DND-41 (cell line): ENCODE results near the gene LCN1.

Source experiments
- ATAC-seq: fragments of 200-7000 bp; cut with Tn5 transposase; 3 replicates; pipeline ENCODE4 v1.9.1; 2021; ENCODE audit warnings: low read depth; ENCODE audit not compliant: insufficient read depth
- DNase-seq: peaks from one replicate; pipeline ENCODE4 v3.0.0-alpha.2; 2020
- H2AFZ ChIP-seq: 2 replicates; pipeline ENCODE4 v1.6.0; 2012; ENCODE audit warnings: low read depth, low read length
- H3K27ac ChIP-seq: 2 replicates; pipeline ENCODE4 v1.5.1; 2012; ENCODE audit warnings: low read length, inconsistent platforms
- H3K27me3 ChIP-seq: fragments of 200-600 bp; sonication (generic); 2 replicates; pipeline ENCODE4 v1.6.0; 2012; ENCODE audit warnings: low read length, mild to moderate bottlenecking, inconsistent platforms; ENCODE audit not compliant: insufficient read depth, poor library complexity
- H3K36me3 ChIP-seq: 2 replicates; pipeline ENCODE4 v1.5.1; 2012; ENCODE audit warnings: low read length, inconsistent platforms; ENCODE audit not compliant: insufficient read depth
- H3K4me1 ChIP-seq: 2 replicates; pipeline ENCODE4 v1.5.1; 2012; ENCODE audit warnings: mild to moderate bottlenecking, low read length; ENCODE audit not compliant: insufficient read depth
- H3K4me2 ChIP-seq: 2 replicates; pipeline ENCODE4 v1.6.0; 2012; ENCODE audit warnings: mild to moderate bottlenecking, moderate library complexity, low read length, inconsistent platforms; ENCODE audit not compliant: insufficient read depth
- H3K4me3 ChIP-seq, 2 experiments: fragments of 200-600 bp in 1 of 2; shearing (Covaris generic) in 1 of 2; 2 replicates each; pipeline ENCODE4 v1.5.1; 2012 to 2016; ENCODE audit warnings: inconsistent platforms in 2 of 2, low read length in 2 of 2, mild to moderate bottlenecking in 2 of 2, low read depth in 1 of 2, moderate library complexity in 1 of 2
- H3K79me2 ChIP-seq: 2 replicates; pipeline ENCODE4 v1.6.0; 2012; ENCODE audit warnings: low read length, inconsistent platforms; ENCODE audit not compliant: insufficient read depth
- H3K9ac ChIP-seq: 2 replicates; pipeline ENCODE4 v1.6.0; 2012; ENCODE audit warnings: low read depth, mild to moderate bottlenecking, inconsistent platforms, low read length, moderate library complexity
- H3K9me3 ChIP-seq: 2 replicates; pipeline ENCODE4 v1.5.1; 2012; ENCODE audit warnings: low read length, moderate library complexity, mild to moderate bottlenecking, inconsistent platforms; ENCODE audit not compliant: insufficient read depth, severe bottlenecking
- H4K20me1 ChIP-seq: 2 replicates; pipeline ENCODE4 v1.6.0; 2012; ENCODE audit warnings: low read length; ENCODE audit not compliant: insufficient read depth
- EZH2 ChIP-seq: IDR thresholded peaks from 3 replicates; pipeline ENCODE4 v1.6.1; 2012; ENCODE audit warnings: borderline replicate concordance, low read depth, mild to moderate bottlenecking, moderate library complexity, low read length, inconsistent platforms; ENCODE audit not compliant: severe bottlenecking
- TF ChIP-seq, protein P1 (sequence below): IDR thresholded peaks from 2 replicates; pipeline ENCODE4 v1.5.1; 2012; ENCODE audit warnings: borderline replicate concordance, low read length, moderate library complexity, mild to moderate bottlenecking; ENCODE audit not compliant: poor library complexity, severe bottlenecking; ENCODE audit errors: extremely low read depth

LCN1 gene

GRCh38 chr9:135498381-135499126 lies 22.7 kb upstream of the LCN1 start:
- DNase-seq (no peak), ATAC-seq (no peak)
- H3K27me3 ChIP-seq, result peaks cover 2% of the 10 kb centered on the region
- H3K36me3 ChIP-seq, result peaks cover 20% of the 10 kb centered on the region
- H3K4me3 ChIP-seq, result no peak overlapping the region
- no peaks in the 10 kb centered on the region for H3K9me3 ChIP-seq
- H3K4me2 ChIP-seq, result no peak overlapping the region
- no peak overlapping the region for H2AFZ ChIP-seq
- no peak overlapping the region for H3K27ac ChIP-seq
- no peak overlapping the region for H3K9ac ChIP-seq
- TF ChIP-seq, protein P1, sequence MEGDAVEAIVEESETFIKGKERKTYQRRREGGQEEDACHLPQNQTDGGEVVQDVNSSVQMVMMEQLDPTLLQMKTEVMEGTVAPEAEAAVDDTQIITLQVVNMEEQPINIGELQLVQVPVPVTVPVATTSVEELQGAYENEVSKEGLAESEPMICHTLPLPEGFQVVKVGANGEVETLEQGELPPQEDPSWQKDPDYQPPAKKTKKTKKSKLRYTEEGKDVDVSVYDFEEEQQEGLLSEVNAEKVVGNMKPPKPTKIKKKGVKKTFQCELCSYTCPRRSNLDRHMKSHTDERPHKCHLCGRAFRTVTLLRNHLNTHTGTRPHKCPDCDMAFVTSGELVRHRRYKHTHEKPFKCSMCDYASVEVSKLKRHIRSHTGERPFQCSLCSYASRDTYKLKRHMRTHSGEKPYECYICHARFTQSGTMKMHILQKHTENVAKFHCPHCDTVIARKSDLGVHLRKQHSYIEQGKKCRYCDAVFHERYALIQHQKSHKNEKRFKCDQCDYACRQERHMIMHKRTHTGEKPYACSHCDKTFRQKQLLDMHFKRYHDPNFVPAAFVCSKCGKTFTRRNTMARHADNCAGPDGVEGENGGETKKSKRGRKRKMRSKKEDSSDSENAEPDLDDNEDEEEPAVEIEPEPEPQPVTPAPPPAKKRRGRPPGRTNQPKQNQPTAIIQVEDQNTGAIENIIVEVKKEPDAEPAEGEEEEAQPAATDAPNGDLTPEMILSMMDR, result no peak
- no peak for TF ChIP-seq EZH2
- peaks cover 30% of the 10 kb centered on the region for H3K4me1 ChIP-seq
- H3K79me2 ChIP-seq, result peaks cover 24% of the 10 kb centered on the region
- peaks cover 32% of the 10 kb centered on the region for H4K20me1 ChIP-seq

DNA sequence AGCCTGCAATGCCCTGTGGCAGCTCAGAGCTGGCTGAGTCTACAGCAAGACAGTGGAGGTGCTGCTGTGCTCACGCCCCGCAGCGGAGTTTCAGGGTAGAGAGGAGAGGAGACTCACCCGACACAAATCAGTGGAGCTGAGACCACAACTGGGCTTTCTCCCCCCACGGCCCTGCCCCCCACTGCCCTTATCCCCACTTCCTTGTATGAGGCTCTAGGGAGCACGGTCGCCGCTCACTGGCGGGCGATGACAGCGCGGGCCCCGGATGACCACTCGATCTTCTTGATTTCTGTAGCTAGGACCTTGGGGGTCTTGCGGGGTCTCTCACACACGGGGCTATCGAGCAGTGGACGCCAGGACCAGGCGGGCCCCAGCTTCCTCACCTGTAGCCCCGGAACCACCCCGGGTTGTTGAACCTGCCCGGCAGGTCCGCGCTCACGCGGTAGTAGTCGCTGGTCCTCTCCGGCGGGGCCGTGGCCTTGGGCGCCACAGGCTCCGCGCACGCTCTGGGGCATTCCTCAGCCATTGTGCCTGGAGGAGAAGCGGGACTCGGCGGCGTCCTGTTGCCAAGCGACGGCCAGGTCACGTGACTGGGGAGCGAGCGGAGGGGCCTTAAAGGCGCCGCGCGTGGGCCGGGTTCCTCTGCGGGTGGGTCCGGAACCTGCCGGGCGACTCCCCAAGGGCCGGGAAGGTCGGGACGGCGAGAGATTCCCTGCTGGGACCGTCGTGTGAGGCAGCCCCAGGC lies 21.7 kb upstream of the LCN1 start:
- ATAC-seq, result peak; percentile 68
- Histone ChIP-seq H3K36me3 (peaks cover 30% of the 10 kb centered on the region), H3K4me1 (peaks cover 30% of the 10 kb centered on the region), H3K4me2 (peak overlapping the region; percentile 99), H2AFZ (peak overlapping the region; percentile 92), H4K20me1 (peaks cover 42% of the 10 kb centered on the region), H3K9me3 (no peaks in the 10 kb centered on the region), H3K79me2 (peaks cover 24% of the 10 kb centered on the region), H3K27me3 (peaks cover 2% of the 10 kb centered on the region), H3K4me3 (peak overlapping the region; percentile 76 to 93; a peak in 3 of 4 replicates), H3K9ac (peak overlapping the region; percentile 96), H3K27ac (peak overlapping the region; percentile 14; the same call in 1 of the 2 replicates)
- peak; percentile 87 for DNase-seq
- TF ChIP-seq EZH2, result no peak
- TF ChIP-seq, protein P1, result no peak

DNA sequence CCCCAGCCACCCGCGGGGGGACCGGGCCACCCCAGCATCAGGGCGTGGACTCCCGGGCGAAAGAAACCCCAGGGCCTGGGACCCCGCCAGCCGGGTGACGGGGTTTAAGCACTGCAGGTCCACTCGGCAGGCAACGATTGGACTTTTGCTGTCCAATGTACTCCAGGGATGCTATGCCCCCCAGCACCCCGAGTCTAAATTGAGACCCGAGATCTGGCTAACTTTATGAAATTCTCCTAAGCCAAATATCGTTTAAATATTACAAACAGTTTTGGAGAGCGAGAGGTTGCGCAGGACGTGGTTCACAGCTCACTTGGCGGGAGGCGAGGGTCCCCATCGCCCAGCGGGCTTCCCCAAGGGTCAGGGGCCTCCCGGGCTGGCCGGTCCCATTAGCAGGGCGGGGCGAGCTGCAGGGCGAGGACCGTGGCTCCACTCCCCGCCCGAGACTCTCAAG lies 21.1 kb upstream of the LCN1 start:
- H3K27me3 ChIP-seq, result peaks cover under 1% of the 10 kb centered on the region
- DNase-seq (no peak), ATAC-seq (peak; percentile 12; the same call in 2 of the 3 replicates)
- H3K4me2 ChIP-seq, result peak overlapping the region; percentile 99
- peaks cover 30% of the 10 kb centered on the region for H3K4me1 ChIP-seq
- peak overlapping the region; percentile 14; the same call in 1 of the 2 replicates for H3K27ac ChIP-seq
- H2AFZ ChIP-seq, result peak overlapping the region; percentile 92
- H4K20me1 ChIP-seq, result peaks cover 48% of the 10 kb centered on the region
- peak overlapping the region; percentile 76 to 93; a peak in 3 of 4 replicates for H3K4me3 ChIP-seq
- TF ChIP-seq EZH2, result no peak
- TF ChIP-seq, protein P1, result no peak
- H3K79me2 ChIP-seq, result peaks cover 24% of the 10 kb centered on the region
- peaks cover 36% of the 10 kb centered on the region for H3K36me3 ChIP-seq
- peak overlapping the region; percentile 96 for H3K9ac ChIP-seq
- no peaks in the 10 kb centered on the region for H3K9me3 ChIP-seq
